B cell (primary cell): ENCODE data around the gene ARHGEF17. TPM values are rescaled to one million over a fixed set of nuclear protein-coding genes. Genes with fewer than 3 reads are reported as not detected.

ENCODE experiments used
- ATAC-seq: fragments of 200-7000 bp; cut with Tn5 transposase; one replicate; pipeline ENCODE4 v1.10.0; 2021; ENCODE audit warnings: low read depth, mild to moderate bottlenecking, moderate number of reproducible peaks, moderate library complexity
- CTCF ChIA-PET: fragments of 350-600 bp; sonication (Branson Sonifier 250); formaldehyde crosslinking; loops from one replicate; lab custom pipeline; 2021; ENCODE audit warnings: antibody characterized with exemption, inconsistent platforms; lab: Charles Lee
- POLR2A ChIA-PET: fragments of 350-600 bp; sonication (Branson Sonifier 250); formaldehyde crosslinking; loops from one replicate; lab custom pipeline; 2021; ENCODE audit warnings: antibody characterized with exemption; lab: Charles Lee
- DNase-seq: peaks from one replicate; pipeline ENCODE4 v3.0.0; 2013
- H2AFZ ChIP-seq: 2 replicates; pipeline ENCODE4 v1.6.1; 2012; ENCODE audit warnings: mild to moderate bottlenecking, low read depth, low read length; ENCODE audit not compliant: insufficient read depth, poor library complexity, severe bottlenecking
- H3K27ac ChIP-seq, 2 donors: 1 replicate in 1 of 2; 2 replicates in 1 of 2; pipeline ENCODE4 v1.5.1; 2012 to 2013; ENCODE audit warnings: low read length in 2 of 2, mild to moderate bottlenecking in 2 of 2, moderate library complexity in 1 of 2
- H3K27me3 ChIP-seq, 4 experiments: fragments of 200-600 bp in 1 of 4; sonication (generic) in 1 of 4; replicated peaks in 1 of 4; 1 replicate in 2 of 4; 2 replicates in 2 of 4; pipeline versions ENCODE4 v1.6.1 to v1.7.0; 2013 to 2016; ENCODE audit warnings: low read length in 3 of 4, mild to moderate bottlenecking in 2 of 4, mixed read lengths in 1 of 4, moderate library complexity in 1 of 4; ENCODE audit not compliant: insufficient read depth in 4 of 4, control insufficient read depth in 3 of 4; ENCODE audit errors: control extremely low read depth in 1 of 4
- H3K36me3 ChIP-seq, 2 experiments: replicated peaks in 1 of 2; 1 replicate in 1 of 2; 2 replicates in 1 of 2; pipeline versions ENCODE4 v1.6.1 to v1.7.1; 2013; ENCODE audit warnings: low read length in 1 of 2; ENCODE audit not compliant: insufficient read depth in 2 of 2, control insufficient read depth in 1 of 2; ENCODE audit errors: control extremely low read depth in 1 of 2, extremely low read depth in 1 of 2
- H3K4me1 ChIP-seq, 2 donors: fragments of 200-600 bp in 1 of 2; sonication (generic) in 1 of 2; 1 replicate in 1 of 2; 2 replicates in 1 of 2; pipeline versions ENCODE4 v1.5.1 to v1.6.1; 2013 to 2017; ENCODE audit warnings: low read length in 2 of 2; ENCODE audit not compliant: control insufficient read depth in 2 of 2, insufficient read depth in 2 of 2
- H3K4me2 ChIP-seq: replicated peaks from 2 replicates; pipeline ENCODE3; 2012; ENCODE audit warnings: mild to moderate bottlenecking, low read depth, low read length; ENCODE audit not compliant: poor library complexity, severe bottlenecking
- H3K4me3 ChIP-seq, 5 experiments: fragments of 200-600 bp in 1 of 5; sonication (generic) in 1 of 5; 1 replicate in 3 of 5; 2 replicates in 2 of 5; pipeline versions ENCODE4 v1.5.1 to v1.7.0; 2011 to 2016; ENCODE audit warnings: low read length in 4 of 5, mild to moderate bottlenecking in 4 of 5, low read depth in 2 of 5, control low read depth in 1 of 5, moderate library complexity in 1 of 5; ENCODE audit not compliant: insufficient read depth in 1 of 5; ENCODE audit errors: control extremely low read depth in 1 of 5, extremely low read depth in 1 of 5
- H3K79me2 ChIP-seq: fragments of 200-600 bp; sonication (generic); one replicate; pipeline ENCODE4 v1.6.0; 2016; ENCODE audit warnings: low read length; ENCODE audit not compliant: control insufficient read depth, insufficient read depth
- H3K9ac ChIP-seq: fragments of 200-600 bp; sonication (generic); 2 replicates; pipeline ENCODE4 v1.6.1; 2017; ENCODE audit warnings: mild to moderate bottlenecking, low read length, moderate library complexity
- H3K9me3 ChIP-seq, 3 donors: one replicate each; pipeline versions ENCODE4 v1.6.1 to v1.7.1; 2013; ENCODE audit warnings: low read length in 2 of 3; ENCODE audit not compliant: control insufficient read depth in 2 of 3, insufficient read depth in 1 of 3; ENCODE audit errors: control extremely low read depth in 1 of 3
- H4K20me1 ChIP-seq: 2 replicates; pipeline ENCODE4 v1.6.0; 2012; ENCODE audit warnings: mild to moderate bottlenecking, low read length; ENCODE audit not compliant: insufficient read depth, control insufficient read depth, poor library complexity, severe bottlenecking
- H3K27ac Mint-ChIP-seq: one replicate; pipeline ENCODE4 v1.8.0; 2021; ENCODE audit warnings: mixed read lengths
- H3K27me3 Mint-ChIP-seq: one replicate; pipeline ENCODE4 v1.8.0; 2021; ENCODE audit warnings: mixed read lengths
- H3K4me1 Mint-ChIP-seq: one replicate; pipeline ENCODE4 v1.8.0; 2021; ENCODE audit warnings: mixed read lengths
- H3K4me3 Mint-ChIP-seq: one replicate; pipeline ENCODE4 v1.8.0; 2021; ENCODE audit warnings: mixed read lengths
- H3K9me3 Mint-ChIP-seq: one replicate; pipeline ENCODE4 v1.8.0; 2022; ENCODE audit warnings: mixed read lengths; ENCODE audit not compliant: insufficient read depth
- CTCF ChIP-seq: fragments of 200-600 bp; IDR thresholded peaks from one replicate; pipeline ENCODE4 v1.8.0; 2022; ENCODE audit warnings: antibody characterized with exemption, mild to moderate bottlenecking
- EZH2 ChIP-seq: IDR thresholded peaks from 2 replicates; pipeline ENCODE4 v1.6.1; 2012; ENCODE audit warnings: borderline replicate concordance, low read depth, mild to moderate bottlenecking, moderate library complexity, low read length; ENCODE audit not compliant: insufficient read depth, poor library complexity, severe bottlenecking
- WGBS: methylation state at CpG from one replicate; pipeline ENCODE4 v1.1.5; 2013; ENCODE audit warnings: missing lambda C conversion rate; ENCODE audit not compliant: insufficient coverage; 5-methylcytosine and 5-hydroxymethylcytosine counted together
- intact Hi-C: fragments of 100-400 bp; cut with micrococcal nuclease; formaldehyde crosslinking; loops from one replicate; pipeline ENCODE4 v1.10.0; 2022
- polyA plus RNA-seq: library from polyadenylated mRNA; depleted of rRNA; stranded (reverse); fragments of >200 nt; gene quantifications from 2 replicates; pipeline ENCODE4 v1.2.3, GENCODE V29; 2012
- total RNA-seq, 2 donors: library from RNA; stranded (reverse); fragments of 120-200 nt in 1 of 2; gene quantifications; 1 replicate in 1 of 2; 2 replicates in 1 of 2; pipeline versions ENCODE4 v1.2.3 to v1.2.4, GENCODE V29; 2013 to 2022

Gene ARHGEF17
- total and polyA plus RNA-seq, 2 donors (not counting 1 experiment from before 2014, with no cell fraction given) = 0.05 TPM; not detected in 1

GRCh38 chr11:73372375-73372993, 64.4 kb downstream of the ARHGEF17 start:
- H2AFZ ChIP-seq = no peak overlapping the region
- 32% methylated on average over 5 of the region's 6 CpGs for WGBS
- peaks cover 43 to 58% of the 10 kb centered on the region in 2 donors for H3K4me1 ChIP-seq
- peak overlapping the region in 1 of 5 experiments; percentile 9 for H3K4me3 ChIP-seq
- Mint-ChIP-seq H3K27me3 (no peaks in the 10 kb centered on the region), H3K27ac (peak overlapping the region; percentile 84), H3K9me3 (no peaks in the 10 kb centered on the region), H3K4me3 (peak overlapping the region; percentile 66), H3K4me1 (peaks cover 56% of the 10 kb centered on the region)
- no peaks in the 10 kb centered on the region for H3K36me3 ChIP-seq
- POLR2A ChIA-PET = interaction anchor here (0.8 to 2.0 kb wide), 3 partner anchors 11 to 15 kb away, joined by 3 to 11 read pairs (median 3); no protein-coding TSS in a partner anchor
- peaks cover 32% of the 10 kb centered on the region for H3K79me2 ChIP-seq
- no peak overlapping the region for H3K9ac ChIP-seq
- intact Hi-C loops = no loop called here
- peak overlapping the region; percentile 43 for H3K4me2 ChIP-seq
- peaks cover 11% of the 10 kb centered on the region for H4K20me1 ChIP-seq
- peak; percentile 50 for DNase-seq
- H3K27me3 ChIP-seq = no peaks in the 10 kb centered on the region
- no peak for ATAC-seq
- TF ChIP-seq EZH2 (no peak), CTCF (no peak)
- CTCF ChIA-PET = interaction anchor here (0.9 to 23.8 kb wide), 6 partner anchors 10 to 647 kb away, joined by 3 to 311 read pairs (median 4); no protein-coding TSS in a partner anchor
- peak overlapping the region in 1 of 2 donors; percentile 47 for H3K27ac ChIP-seq
- H3K9me3 ChIP-seq = no peaks in the 10 kb centered on the region

- Histone ChIP-seq H2AFZ (no peak overlapping the region), H3K27ac (no peak overlapping the region), H3K4me3 (no peak overlapping the region), H3K9ac (no peak overlapping the region), H3K4me1 (peaks cover 44 to 62% of the 10 kb centered on the region in 2 donors), H3K79me2 (peaks cover 49% of the 10 kb centered on the region), H3K4me2 (no peak overlapping the region), H3K36me3 (peaks cover 0 to 9% of the 10 kb centered on the region in 2 experiments), H4K20me1 (peaks cover 28% of the 10 kb centered on the region), H3K9me3 (no peaks in the 10 kb centered on the region), H3K27me3 (no peaks in the 10 kb centered on the region)
- intact Hi-C loops = no loop called here
- ATAC-seq (no peak), DNase-seq (no peak)
- peak overlapping the region; percentile 56 for H3K27ac Mint-ChIP-seq
- H3K4me3 Mint-ChIP-seq = no peak overlapping the region
- WGBS = 96% methylated on average over 3 of the region's 4 CpGs
- no peaks in the 10 kb centered on the region for H3K27me3 Mint-ChIP-seq
- ChIA-PET CTCF (interaction anchor here (0.7 to 23.8 kb wide), 9 partner anchors 9 to 287 kb away, joined by 3 to 311 read pairs (median 4); no protein-coding TSS in a partner anchor), POLR2A (interaction anchor here (0.8 to 1.1 kb wide), 2 partner anchors 11 to 19 kb away, joined by 3 to 4 read pairs; no protein-coding TSS in a partner anchor)
- H3K9me3 Mint-ChIP-seq = no peaks in the 10 kb centered on the region
- peaks cover 58% of the 10 kb centered on the region for H3K4me1 Mint-ChIP-seq
- TF ChIP-seq EZH2 = no peak
- TF ChIP-seq CTCF = no peak
Measured at GRCh38 chr11:73374151-73374550, 66.1 kb downstream of the ARHGEF17 start.
